Adrenal gland (tissue), 12 donors: ENCODE data around the gene NXPE3. TPM values are rescaled to one million over a fixed set of nuclear protein-coding genes. Genes with fewer than 3 reads are reported as not detected.
A peak's percentile ranks its signal among the peaks of the same experiment; 100 is the strongest.

Experiments
- DNase-seq, 7 donors: peaks; one replicate each; pipeline ENCODE4 v3.0.0-alpha.2; 2019 to 2020
- H3K27ac ChIP-seq, 5 donors: fragments of 200-600 bp; sonication (generic) in 4 of 5; 1 replicate in 3 of 5; 2 replicates in 2 of 5; pipeline versions ENCODE4 v1.5.1 to v1.8.0; 2016 to 2020; ENCODE audit warnings: mild to moderate bottlenecking in 1 of 5
- H3K27me3 ChIP-seq: fragments of 200-600 bp; 2 replicates; pipeline ENCODE4 v1.8.0; 2021
- H3K36me3 ChIP-seq, 2 donors: fragments of 200-600 bp; replicated peaks in 1 of 2; 1 replicate in 1 of 2; 2 replicates in 1 of 2; pipeline versions ENCODE4 v1.5.1 to v1.8.0; 2018 to 2022
- H3K4me1 ChIP-seq, 2 donors: fragments of 200-600 bp; replicated peaks in 1 of 2; 1 replicate in 1 of 2; 2 replicates in 1 of 2; pipeline versions ENCODE4 v1.5.1 to v1.8.0; 2018 to 2021
- H3K4me3 ChIP-seq, 4 donors: fragments of 200-600 bp; sonication (generic) in 3 of 4; one replicate each; pipeline ENCODE4 v1.5.1; 2016 to 2018
- H3K9me3 ChIP-seq, 3 donors: fragments of 200-600 bp; sonication (generic) in 1 of 3; replicated peaks in 1 of 3; 1 replicate in 2 of 3; 2 replicates in 1 of 3; pipeline versions ENCODE4 v1.5.1 to v1.8.0; 2016 to 2021
- POLR2A ChIP-seq, 2 donors: fragments of 450-650 bp; IDR thresholded peaks; one replicate each; pipeline ENCODE4 v1.6.1; 2017; ENCODE audit warnings: antibody characterized with exemption in 2 of 2, mild to moderate bottlenecking in 2 of 2, moderate library complexity in 1 of 2
- WGBS, 4 donors: extraction: QIAGEN DNeasy Blood & Tissue Kit in 2 of 4; methylation state at CpG; one replicate each; pipeline versions ENCODE4 v1.1.5 to v1.1.7; 2013 to 2017; 5-methylcytosine and 5-hydroxymethylcytosine counted together
- intact Hi-C, 2 donors: fragments of 100-400 bp; cut with DNase I; formaldehyde crosslinking; loops; one replicate each; pipeline versions ENCODE4 v1.14.1 to v1.15.0; 2022 to 2023
- polyA plus RNA-seq, 3 donors: library from polyadenylated mRNA; stranded (reverse); fragments of 200-250 nt in 2 of 3; fragments of 350-450 nt in 1 of 3; fragmentation: Illumina TruSeq in 1 of 3; extraction: RNeasy Lipid Tissue Mini Kit (QIAGEN cat#74804) in 1 of 3; gene quantifications; one replicate each; pipeline ENCODE4 v1.2.3, GENCODE V29; 2013 to 2014
- total RNA-seq, 9 donors: library from RNA; depleted of rRNA in 4 of 9; stranded (reverse); fragments of >200 nt in 4 of 9; fragments of 120-200 nt in 1 of 9; fragmentation: NEBNext Ultra II Directional in 1 of 9; extraction: Animal tissue kit (Norgen Biotek cat#: 25700) in 1 of 9; gene quantifications; one replicate each; pipeline versions ENCODE4 v1.1.0 to v1.2.4, GENCODE V29; 2013 to 2023
- TF ChIP-seq, protein P1 (sequence below), 6 experiments: fragments of 450-650 bp in 4 of 6; fragments of 200-600 bp in 2 of 6; sonication (generic) in 1 of 6; IDR thresholded peaks; 1 replicate in 5 of 6; 2 replicates in 1 of 6; pipeline versions ENCODE4 v1.5.1 to v1.8.0; 2016 to 2021; ENCODE audit warnings: antibody characterized with exemption in 6 of 6, mild to moderate bottlenecking in 2 of 6, moderate library complexity in 1 of 6
- donor health status: healthy with polysubstance abuse.
- donor health status: Bipolar disorder and iron deficiency.
- donor health status: DM: yes; HTN: yes; CAD: no.
- donor health status: DM: no; HTN: no; CAD: no.
- donor health status: DM: no; HTN: no; CAD: no.
- donor health status: DM: yes; HTN: yes; CAD: no.

Gene NXPE3
- total and polyA plus RNA-seq, 12 donors: 2.7 to 25.2 (median 7.8) TPM

DNA sequence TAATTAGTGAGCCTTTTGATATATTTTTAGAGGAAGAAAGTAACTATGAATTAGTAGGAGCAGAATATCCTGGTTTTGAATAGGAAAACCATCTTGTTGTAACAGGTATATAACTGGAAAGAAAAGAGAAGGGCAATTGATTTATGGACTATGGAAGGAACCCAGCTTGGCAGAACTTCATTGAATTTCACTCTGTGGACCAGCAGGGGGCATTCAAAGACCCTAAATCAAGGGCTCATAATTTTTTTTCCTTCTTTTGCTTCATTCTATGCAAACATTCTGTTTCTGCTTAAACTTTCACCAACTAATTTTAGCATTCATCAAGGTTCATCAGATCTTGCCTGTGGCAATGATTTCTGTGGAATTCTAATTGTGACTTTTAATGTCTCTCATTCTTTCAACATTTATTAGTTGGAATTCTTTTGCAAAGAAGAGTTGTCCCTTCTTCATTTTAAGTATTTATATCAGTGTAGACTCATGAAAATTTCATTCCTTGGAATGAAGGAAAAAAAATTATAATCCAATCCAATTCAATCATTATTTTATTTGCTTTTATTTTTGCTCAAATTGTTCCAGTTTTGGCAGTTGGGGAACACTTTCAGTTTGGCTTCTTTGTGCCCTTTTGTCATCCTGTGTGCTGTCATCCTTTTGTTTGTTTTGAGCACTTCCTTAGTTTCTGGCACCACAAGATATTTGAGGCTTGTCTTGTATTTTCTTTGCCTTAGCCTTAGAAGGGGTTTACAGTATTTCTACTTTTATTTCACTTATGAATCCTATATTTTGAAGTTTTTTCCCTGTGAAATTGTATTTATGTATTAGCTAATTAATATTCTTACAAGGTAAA, 30.4 kb downstream of the NXPE3 start:
- Histone ChIP-seq H3K4me3 (no peak overlapping the region), H3K36me3 (no peaks in the 10 kb centered on the region), H3K27ac (no peak overlapping the region), H3K27me3 (no peaks in the 10 kb centered on the region), H3K4me1 (peaks cover 0 to 15% of the 10 kb centered on the region in 2 donors), H3K9me3 (no peaks in the 10 kb centered on the region)
- TF ChIP-seq POLR2A (IDR thresholded peaks at IDR 0.05): no peak
- TF ChIP-seq, protein P1, sequence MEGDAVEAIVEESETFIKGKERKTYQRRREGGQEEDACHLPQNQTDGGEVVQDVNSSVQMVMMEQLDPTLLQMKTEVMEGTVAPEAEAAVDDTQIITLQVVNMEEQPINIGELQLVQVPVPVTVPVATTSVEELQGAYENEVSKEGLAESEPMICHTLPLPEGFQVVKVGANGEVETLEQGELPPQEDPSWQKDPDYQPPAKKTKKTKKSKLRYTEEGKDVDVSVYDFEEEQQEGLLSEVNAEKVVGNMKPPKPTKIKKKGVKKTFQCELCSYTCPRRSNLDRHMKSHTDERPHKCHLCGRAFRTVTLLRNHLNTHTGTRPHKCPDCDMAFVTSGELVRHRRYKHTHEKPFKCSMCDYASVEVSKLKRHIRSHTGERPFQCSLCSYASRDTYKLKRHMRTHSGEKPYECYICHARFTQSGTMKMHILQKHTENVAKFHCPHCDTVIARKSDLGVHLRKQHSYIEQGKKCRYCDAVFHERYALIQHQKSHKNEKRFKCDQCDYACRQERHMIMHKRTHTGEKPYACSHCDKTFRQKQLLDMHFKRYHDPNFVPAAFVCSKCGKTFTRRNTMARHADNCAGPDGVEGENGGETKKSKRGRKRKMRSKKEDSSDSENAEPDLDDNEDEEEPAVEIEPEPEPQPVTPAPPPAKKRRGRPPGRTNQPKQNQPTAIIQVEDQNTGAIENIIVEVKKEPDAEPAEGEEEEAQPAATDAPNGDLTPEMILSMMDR (IDR thresholded peaks at IDR 0.05): peak; percentile 34 to 81 (median 68)
- intact Hi-C loops: loop anchor here (5.0 to 10.0 kb wide), 3 partner anchors 55 to 418 kb away; no protein-coding TSS in a partner anchor
- DNase-seq: peak in 4 of 7 donors; percentile 25 to 39 (median 35)

- no peaks in the 10 kb centered on the region for H3K27me3 ChIP-seq
- no peak for TF ChIP-seq POLR2A (IDR thresholded peaks at IDR 0.05)
- TF ChIP-seq, protein P1 (IDR thresholded peaks at IDR 0.05): no peak
- H3K36me3 ChIP-seq: no peaks in the 10 kb centered on the region
- DNase-seq: no peak
- no peak overlapping the region for H3K4me3 ChIP-seq
- intact Hi-C loops: loop anchor here (5.0 to 10.0 kb wide), 3 partner anchors 55 to 417 kb away; no protein-coding TSS in a partner anchor
- H3K4me1 ChIP-seq: peaks cover 0 to 15% of the 10 kb centered on the region in 2 donors
- no peaks in the 10 kb centered on the region for H3K9me3 ChIP-seq
- no peak overlapping the region for H3K27ac ChIP-seq
These were observed 31.0 kb downstream of the NXPE3 start for GRCh38 chr3:101810022-101810418.

DNA sequence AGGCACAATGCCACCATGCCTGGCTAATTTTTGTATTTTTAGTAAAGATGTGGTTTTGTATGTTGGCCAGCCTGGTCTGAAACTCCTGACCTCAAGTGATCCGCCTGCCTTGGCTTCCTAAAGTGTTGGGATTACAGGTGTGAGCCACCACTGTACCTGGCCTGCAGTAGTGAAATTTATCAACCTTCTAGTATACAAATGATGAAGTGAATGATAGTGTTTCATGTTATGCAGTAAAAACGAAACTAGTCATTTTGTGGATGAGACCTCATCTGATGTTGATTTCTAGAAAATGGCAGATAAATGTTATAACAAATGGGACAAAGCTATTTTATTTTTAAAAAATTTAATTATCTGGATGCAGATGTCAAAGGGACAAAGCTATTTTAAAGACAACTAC, 32.9 kb downstream of the NXPE3 start:
- WGBS, 4 donors: 83 to 92% (median 87%) methylated on average over 2 of the region's 2 CpGs
- H3K4me1 ChIP-seq: peaks cover 0 to 15% of the 10 kb centered on the region in 2 donors
- no peaks in the 10 kb centered on the region for H3K27me3 ChIP-seq
- no peak overlapping the region for H3K4me3 ChIP-seq
- no peak overlapping the region for H3K27ac ChIP-seq
- H3K36me3 ChIP-seq: no peaks in the 10 kb centered on the region
- TF ChIP-seq, protein P1 (IDR thresholded peaks at IDR 0.05): no peak
- no peak for TF ChIP-seq POLR2A (IDR thresholded peaks at IDR 0.05)
- intact Hi-C loops: loop anchor here (5.0 to 10.0 kb wide), 3 partner anchors 53 to 415 kb away; no protein-coding TSS in a partner anchor
- H3K9me3 ChIP-seq: no peaks in the 10 kb centered on the region
- DNase-seq: no peak

GRCh38 chr3:101812895-101813294, 33.9 kb downstream of the NXPE3 start:
- no peak overlapping the region for H3K4me3 ChIP-seq
- TF ChIP-seq, protein P1 (IDR thresholded peaks at IDR 0.05): no peak
- no peak for TF ChIP-seq POLR2A (IDR thresholded peaks at IDR 0.05)

More at GRCh38 chr3:101812895-101813294, 33.9 kb downstream of the NXPE3 start:
- Histone ChIP-seq H3K9me3 (no peaks in the 10 kb centered on the region), H3K36me3 (no peaks in the 10 kb centered on the region), H3K27ac (no peak overlapping the region), H3K27me3 (no peaks in the 10 kb centered on the region), H3K4me1 (peaks cover 0 to 15% of the 10 kb centered on the region in 2 donors)
- intact Hi-C loops: loop anchor here (5.0 to 10.0 kb wide), 3 partner anchors 52 to 414 kb away; no protein-coding TSS in a partner anchor
- no peak for DNase-seq
